NB4 (cell line): ENCODE measurements around the gene ZNF697.

Source experiments
- MYC ChIP-seq: IDR thresholded peaks from 2 replicates; pipeline ENCODE4 v1.6.1; 2011; ENCODE audit warnings: low read depth, low read length
- POLR2A ChIP-seq: IDR thresholded peaks from 2 replicates; pipeline ENCODE4 v1.6.1; 2011; ENCODE audit warnings: mild to moderate bottlenecking; ENCODE audit not compliant: insufficient read length; ENCODE audit errors: extremely low read depth
- TF ChIP-seq, protein P1 (sequence below): IDR thresholded peaks from 2 replicates; pipeline ENCODE4 v1.6.1; 2011; ENCODE audit warnings: low read depth, low read length
- TF ChIP-seq, protein P2 (sequence below): IDR thresholded peaks from one replicate; pipeline ENCODE4 v1.5.1; 2012; ENCODE audit warnings: low read depth, low read length

DNA sequence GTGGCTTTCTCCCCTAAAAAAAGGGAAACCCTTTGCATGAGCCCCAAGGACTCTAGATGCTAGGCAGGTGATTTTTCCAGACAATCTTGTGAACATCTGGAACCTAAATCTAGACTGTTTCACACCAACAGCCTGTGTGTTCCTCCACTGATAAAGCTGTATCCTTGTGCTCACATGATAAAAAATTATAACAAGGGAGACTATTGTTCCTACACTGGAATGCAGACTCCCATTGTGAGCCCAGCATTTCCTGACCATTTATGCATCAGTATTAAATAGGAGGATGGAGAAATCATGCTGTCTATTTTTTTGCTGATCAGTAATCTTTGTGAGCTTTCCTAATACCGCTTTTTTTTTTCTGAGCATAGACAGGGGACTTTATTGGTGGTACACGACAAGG lies 52.5 kb downstream of the ZNF697 start:
- TF ChIP-seq, protein P1, sequence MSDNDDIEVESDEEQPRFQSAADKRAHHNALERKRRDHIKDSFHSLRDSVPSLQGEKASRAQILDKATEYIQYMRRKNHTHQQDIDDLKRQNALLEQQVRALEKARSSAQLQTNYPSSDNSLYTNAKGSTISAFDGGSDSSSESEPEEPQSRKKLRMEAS = no peak
- TF ChIP-seq, protein P2, sequence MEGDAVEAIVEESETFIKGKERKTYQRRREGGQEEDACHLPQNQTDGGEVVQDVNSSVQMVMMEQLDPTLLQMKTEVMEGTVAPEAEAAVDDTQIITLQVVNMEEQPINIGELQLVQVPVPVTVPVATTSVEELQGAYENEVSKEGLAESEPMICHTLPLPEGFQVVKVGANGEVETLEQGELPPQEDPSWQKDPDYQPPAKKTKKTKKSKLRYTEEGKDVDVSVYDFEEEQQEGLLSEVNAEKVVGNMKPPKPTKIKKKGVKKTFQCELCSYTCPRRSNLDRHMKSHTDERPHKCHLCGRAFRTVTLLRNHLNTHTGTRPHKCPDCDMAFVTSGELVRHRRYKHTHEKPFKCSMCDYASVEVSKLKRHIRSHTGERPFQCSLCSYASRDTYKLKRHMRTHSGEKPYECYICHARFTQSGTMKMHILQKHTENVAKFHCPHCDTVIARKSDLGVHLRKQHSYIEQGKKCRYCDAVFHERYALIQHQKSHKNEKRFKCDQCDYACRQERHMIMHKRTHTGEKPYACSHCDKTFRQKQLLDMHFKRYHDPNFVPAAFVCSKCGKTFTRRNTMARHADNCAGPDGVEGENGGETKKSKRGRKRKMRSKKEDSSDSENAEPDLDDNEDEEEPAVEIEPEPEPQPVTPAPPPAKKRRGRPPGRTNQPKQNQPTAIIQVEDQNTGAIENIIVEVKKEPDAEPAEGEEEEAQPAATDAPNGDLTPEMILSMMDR = no peak
- no peak for TF ChIP-seq POLR2A
- TF ChIP-seq MYC = no peak
